BJ (cell line): ENCODE measurements around the gene SULF2. TPM values are rescaled to one million over a fixed set of nuclear protein-coding genes. Genes with fewer than 3 reads are reported as not detected.

ENCODE experiments used
- CTCF ChIA-PET: fragments of 350-600 bp; formaldehyde crosslinking; extraction: SDS; loops from one replicate; lab custom pipeline; 2021; ENCODE audit warnings: antibody characterized with exemption, inconsistent platforms; lab: Yijun Ruan, JAX
- POLR2A ChIA-PET: fragments of 300-600 bp; sonication (Branson Sonifier 250); formaldehyde crosslinking; extraction: SDS; loops from one replicate; lab custom pipeline; 2021; ENCODE audit warnings: antibody characterized with exemption; lab: Charles Lee
- DNase-seq: peaks from one replicate; pipeline ENCODE4 v3.0.0-alpha.2; 2011; ENCODE audit warnings: low read depth
- H3K27me3 ChIP-seq: 2 replicates; pipeline ENCODE4 v1.6.0; 2011; ENCODE audit warnings: low read length; ENCODE audit not compliant: control insufficient read depth, insufficient read depth
- H3K36me3 ChIP-seq: 2 replicates; pipeline ENCODE4 v1.5.1; 2011; ENCODE audit warnings: low read length; ENCODE audit not compliant: control insufficient read depth, insufficient read depth
- H3K4me3 ChIP-seq: 2 replicates; pipeline ENCODE4 v1.5.1; 2011; ENCODE audit warnings: low read depth, mild to moderate bottlenecking, control low read depth, low read length
- polyA plus RNA-seq: library from polyadenylated mRNA; depleted of rRNA; stranded (reverse); fragments of >200 nt; gene quantifications from 2 replicates; pipeline ENCODE4 v1.2.3, GENCODE V29; 2011
- TF ChIP-seq, protein P1 (sequence below): IDR thresholded peaks from 2 replicates; pipeline ENCODE4 v1.5.1; 2011; ENCODE audit warnings: low read depth, mild to moderate bottlenecking, control low read depth, inconsistent platforms, low read length, moderate library complexity; ENCODE audit not compliant: insufficient read depth

Gene SULF2
- polyA plus RNA-seq, 1 experiment: 13.2 TPM

DNA sequence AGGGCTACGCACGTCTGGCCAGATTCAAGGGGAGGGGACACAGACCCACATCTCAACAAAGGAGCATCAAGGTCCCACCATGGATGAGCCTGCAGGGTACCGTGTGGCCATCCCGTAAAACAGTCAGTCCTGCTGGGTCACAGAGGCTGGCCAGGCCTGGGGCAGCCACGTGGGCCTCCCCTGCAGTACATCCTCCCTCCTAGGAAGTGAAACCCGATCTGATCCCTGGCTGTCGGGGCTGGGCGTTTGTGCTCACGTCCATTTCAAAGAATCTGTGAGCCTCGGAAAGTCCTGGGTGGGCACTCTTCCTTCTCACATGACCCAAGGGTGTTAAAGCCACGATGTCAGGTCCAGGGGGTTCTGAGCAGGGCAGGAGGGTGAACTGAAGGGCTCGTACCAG is 14.3 kb downstream of the SULF2 start:
- TF ChIP-seq, protein P1, sequence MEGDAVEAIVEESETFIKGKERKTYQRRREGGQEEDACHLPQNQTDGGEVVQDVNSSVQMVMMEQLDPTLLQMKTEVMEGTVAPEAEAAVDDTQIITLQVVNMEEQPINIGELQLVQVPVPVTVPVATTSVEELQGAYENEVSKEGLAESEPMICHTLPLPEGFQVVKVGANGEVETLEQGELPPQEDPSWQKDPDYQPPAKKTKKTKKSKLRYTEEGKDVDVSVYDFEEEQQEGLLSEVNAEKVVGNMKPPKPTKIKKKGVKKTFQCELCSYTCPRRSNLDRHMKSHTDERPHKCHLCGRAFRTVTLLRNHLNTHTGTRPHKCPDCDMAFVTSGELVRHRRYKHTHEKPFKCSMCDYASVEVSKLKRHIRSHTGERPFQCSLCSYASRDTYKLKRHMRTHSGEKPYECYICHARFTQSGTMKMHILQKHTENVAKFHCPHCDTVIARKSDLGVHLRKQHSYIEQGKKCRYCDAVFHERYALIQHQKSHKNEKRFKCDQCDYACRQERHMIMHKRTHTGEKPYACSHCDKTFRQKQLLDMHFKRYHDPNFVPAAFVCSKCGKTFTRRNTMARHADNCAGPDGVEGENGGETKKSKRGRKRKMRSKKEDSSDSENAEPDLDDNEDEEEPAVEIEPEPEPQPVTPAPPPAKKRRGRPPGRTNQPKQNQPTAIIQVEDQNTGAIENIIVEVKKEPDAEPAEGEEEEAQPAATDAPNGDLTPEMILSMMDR: no peak
- no peaks in the 10 kb centered on the region for H3K36me3 ChIP-seq
- CTCF ChIA-PET: interaction anchor here (0.7 kb wide), 1 partner anchor 850 kb away, joined by 3 read pairs; no protein-coding TSS in a partner anchor
- POLR2A ChIA-PET: no interaction called here
- 0 out of 2 replicates have a peak, but pooled peaks cover 1% of the 10 kb centered on the region for H3K27me3 ChIP-seq
- no peak overlapping the region for H3K4me3 ChIP-seq
- DNase-seq: no peak

GRCh38 chr20:47768016-47768824 is 17.1 kb downstream of the SULF2 start:
- ChIA-PET POLR2A (no interaction called here), CTCF (interaction anchor here (2.1 kb wide), 1 partner anchor 853 kb away, joined by 10 read pairs; no protein-coding TSS in a partner anchor)
- no peak for DNase-seq
- no peaks in the 10 kb centered on the region for H3K36me3 ChIP-seq
- H3K4me3 ChIP-seq: no peak overlapping the region
- H3K27me3 ChIP-seq: no peaks in the 10 kb centered on the region
- TF ChIP-seq, protein P1: no peak

GRCh38 chr20:47765691-47766594 is 19.3 kb downstream of the SULF2 start:
- TF ChIP-seq, protein P1: no peak
- ChIA-PET POLR2A (no interaction called here), CTCF (interaction anchor here (0.7 to 1.4 kb wide), 4 partner anchors 10 to 855 kb away, joined by 3 to 6 read pairs (median 4); no protein-coding TSS in a partner anchor)
- DNase-seq: no peak
- Histone ChIP-seq H3K27me3 (no peaks in the 10 kb centered on the region), H3K4me3 (no peak overlapping the region), H3K36me3 (no peaks in the 10 kb centered on the region)

GRCh38 chr20:47765271-47765670 is 20.0 kb downstream of the SULF2 start:
- Histone ChIP-seq H3K27me3 (no peaks in the 10 kb centered on the region), H3K4me3 (no peak overlapping the region), H3K36me3 (no peaks in the 10 kb centered on the region)
- TF ChIP-seq, protein P1: no peak
- ChIA-PET POLR2A (no interaction called here), CTCF (interaction anchor here (1.4 kb wide), 1 partner anchor 855 kb away, joined by 6 read pairs; no protein-coding TSS in a partner anchor)
- DNase-seq: no peak
